ENCODE measurements around the gene CCT4. TPM values are rescaled to one million over a fixed set of nuclear protein-coding genes. Genes with fewer than 3 reads are reported as not detected.

Gene CCT4
- total RNA-seq, 1 donor from 2014 or later, result 172 TPM

GRCh38 chr2:61911510-61911909 lies 23.1 kb upstream of the CCT4 start:
- Mint-ChIP-seq H3K9me3 (no peaks in the 10 kb centered on the region), H3K4me3 (no peak overlapping the region), H3K27ac (no peak overlapping the region), H3K4me1 (peaks cover 1% of the 10 kb centered on the region), H3K36me3 (ENCODE audit: low read depth) (peaks cover 5% of the 10 kb centered on the region), H3K27me3 (no peaks in the 10 kb centered on the region)
- TF ChIP-seq CTCF (IDR thresholded peaks at IDR 0.05), result no peak
- ChIA-PET POLR2A (no interaction called here), CTCF (interaction anchor here (0.7 kb wide), 1 partner anchor 1201 kb away, joined by 3 read pairs; no protein-coding TSS in a partner anchor)
- DNase-seq (no peak), ATAC-seq (ENCODE audit: low read depth) (no peak)
- intact Hi-C loops (cut with micrococcal nuclease), result no loop called here

- POLR2A ChIA-PET, result no interaction called here
- ATAC-seq (ENCODE audit: low read depth) (no peak), DNase-seq (no peak)
- Mint-ChIP-seq H3K9me3 (no peaks in the 10 kb centered on the region), H3K4me3 (no peak overlapping the region), H3K36me3 (ENCODE audit: low read depth) (peaks cover 7% of the 10 kb centered on the region), H3K27ac (no peak overlapping the region), H3K4me1 (peaks cover 6% of the 10 kb centered on the region), H3K27me3 (no peaks in the 10 kb centered on the region)
- intact Hi-C loops (cut with micrococcal nuclease), result no loop called here
- CTCF ChIA-PET, result no interaction called here
- TF ChIP-seq CTCF (IDR thresholded peaks at IDR 0.05), result no peak
Observed at GRCh38 chr2:61910603-61911002, 22.1 kb upstream of the CCT4 start.

- no peak for ATAC-seq (ENCODE audit: low read depth)
- peaks cover 11% of the 10 kb centered on the region for H3K4me1 Mint-ChIP-seq
Observed at GRCh38 chr2:61909116-61909515, 20.7 kb upstream of the CCT4 start.

GRCh38 chr2:61906186-61906470 lies 17.7 kb upstream of the CCT4 start:
- H3K4me1 Mint-ChIP-seq, result peaks cover 11% of the 10 kb centered on the region
- H3K9me3 Mint-ChIP-seq, result no peaks in the 10 kb centered on the region
- H3K27ac Mint-ChIP-seq, result peak overlapping the region; percentile 86
- no peak for TF ChIP-seq CTCF (IDR thresholded peaks at IDR 0.05)
- peak overlapping the region; percentile 97 for H3K4me3 Mint-ChIP-seq
- CTCF ChIA-PET, result no interaction called here
- intact Hi-C loops (cut with micrococcal nuclease), result loop anchor here (5.0 kb wide), 4 partner anchors 214 to 1681 kb away; partner anchors contain the start of genes B3GNT2, EHBP1, MDH1 and WDPCP
- no peaks in the 10 kb centered on the region for H3K27me3 Mint-ChIP-seq
- no peak for DNase-seq
- ATAC-seq (ENCODE audit: low read depth), result no peak
- H3K36me3 Mint-ChIP-seq (ENCODE audit: low read depth), result peaks cover 8% of the 10 kb centered on the region
- POLR2A ChIA-PET, result interaction anchor here (1.1 kb wide), 1 partner anchor 17 kb away, joined by 3 read pairs; no protein-coding TSS in a partner anchor

More at GRCh38 chr2:61909116-61909515, 20.7 kb upstream of the CCT4 start:
- Mint-ChIP-seq H3K9me3 (no peaks in the 10 kb centered on the region), H3K27ac (no peak overlapping the region), H3K36me3 (ENCODE audit: low read depth) (peaks cover 8% of the 10 kb centered on the region), H3K4me3 (no peak overlapping the region), H3K27me3 (no peaks in the 10 kb centered on the region)
- ChIA-PET CTCF (no interaction called here), POLR2A (no interaction called here)
- intact Hi-C loops (cut with micrococcal nuclease), result loop anchor here (5.0 kb wide), 4 partner anchors 217 to 1678 kb away; partner anchors contain the start of genes B3GNT2, EHBP1, MDH1 and WDPCP
- no peak for TF ChIP-seq CTCF (IDR thresholded peaks at IDR 0.05)
- DNase-seq, result no peak

- H3K4me1 Mint-ChIP-seq, result peaks cover 11% of the 10 kb centered on the region
Observed at GRCh38 chr2:61905372-61906185, 17.1 kb upstream of the CCT4 start, which contains the start of gene COMMD1. TSS of gene COMMD1 (plus strand) at chr2:61905674. CDS start at chr2:61905679, 5 bp downstream.

More at GRCh38 chr2:61905372-61906185, 17.1 kb upstream of the CCT4 start, which contains the start of gene COMMD1:
- Mint-ChIP-seq H3K27me3 (no peaks in the 10 kb centered on the region), H3K4me3 (peak within 1 kb of the TSS; percentile 97), H3K36me3 (ENCODE audit: low read depth) (peaks cover 8% of the 10 kb centered on the region), H3K9me3 (no peaks in the 10 kb centered on the region), H3K27ac (peak within 1 kb of the TSS; percentile 86)
- ChIA-PET CTCF (interaction anchor here (0.8 kb wide), 2 partner anchors 12 to 883 kb away, joined by 3 read pairs; no protein-coding TSS in a partner anchor), POLR2A (interaction anchor here (0.5 to 1.1 kb wide), 5 partner anchors 17 to 460 kb away, joined by 3 to 13 read pairs (median 6); partner anchors contain the start of gene XPO1)
- DNase-seq (peak; percentile 78), ATAC-seq (ENCODE audit: low read depth) (peak; percentile 100)
- intact Hi-C loops (cut with micrococcal nuclease), result loop anchor here (1.0 to 5.0 kb wide), 6 partner anchors 17 to 1682 kb away; partner anchors contain the start of genes B3GNT2, CCT4, EHBP1 and MDH1
- no peak for TF ChIP-seq CTCF (IDR thresholded peaks at IDR 0.05)

Data from activated B cell treated with CpG ODN at 0.5 μM for 24 hours (primary cell).